GM18519 (cell line): Measurements from ENCODE around the gene ESR1.
"Not testable (repeated sequence)": the region's sequence is repeated elsewhere in the genome, so short reads cannot be mapped to it uniquely, and the experiment has no call there.

ENCODE experiments used
- ATAC-seq: cut with Tn5 transposase; IDR thresholded peaks from one replicate; pipeline ENCODE4 v1.9.1; 2021; ENCODE audit warnings: mild to moderate bottlenecking, moderate library complexity; ENCODE audit not compliant: unreplicated experiment, low FRiP score

The ESR1 gene

GRCh38 chr6:151962246-151962846, 154.9 kb downstream of the ESR1 start:
- ATAC-seq = no peak

GRCh38 chr6:151963001-151963400, 155.5 kb downstream of the ESR1 start:
- ATAC-seq = no peak

- ATAC-seq = not testable (repeated sequence)
These were observed 156.9 kb downstream of the ESR1 start for GRCh38 chr6:151964412-151964811.

- no peak for ATAC-seq
These were observed 166.7 kb downstream of the ESR1 start for GRCh38 chr6:151974061-151974617.

GRCh38 chr6:151975795-151976194, 168.3 kb downstream of the ESR1 start:
- ATAC-seq = no peak

- ATAC-seq = not testable (repeated sequence)
These were observed 180.7 kb downstream of the ESR1 start for GRCh38 chr6:151988199-151988598.

- ATAC-seq = no peak
These were observed 184.6 kb downstream of the ESR1 start for GRCh38 chr6:151992091-151992490.

- ATAC-seq = no peak
These were observed 185.9 kb downstream of the ESR1 start for GRCh38 chr6:151993364-151993763.

- ATAC-seq = no peak
These were observed 191.3 kb downstream of the ESR1 start for GRCh38 chr6:151998784-151999183.

- ATAC-seq = no peak
These were observed 191.7 kb downstream of the ESR1 start for GRCh38 chr6:151999194-151999593.

GRCh38 chr6:152001408-152001807, 193.9 kb downstream of the ESR1 start:
- no peak for ATAC-seq

- ATAC-seq = no peak
These were observed 194.8 kb downstream of the ESR1 start for GRCh38 chr6:152002306-152002705.

- ATAC-seq = no peak
These were observed 196.6 kb downstream of the ESR1 start for GRCh38 chr6:152004036-152004566.

GRCh38 chr6:152004896-152005295, 197.4 kb downstream of the ESR1 start:
- ATAC-seq = no peak

- no peak for ATAC-seq
These were observed 201.3 kb downstream of the ESR1 start for GRCh38 chr6:152008779-152009178.

- no peak for ATAC-seq
These were observed 204.7 kb downstream of the ESR1 start for GRCh38 chr6:152012227-152012626.

- ATAC-seq = no peak
These were observed 211.4 kb downstream of the ESR1 start for GRCh38 chr6:152018876-152019275.

- no peak for ATAC-seq
These were observed 214.8 kb downstream of the ESR1 start for GRCh38 chr6:152022303-152022702.

- ATAC-seq = no peak
These were observed 216.1 kb downstream of the ESR1 start for GRCh38 chr6:152023613-152024012.

GRCh38 chr6:152026291-152026690, 218.8 kb downstream of the ESR1 start:
- peak; percentile 79 for ATAC-seq

- not testable (repeated sequence) for ATAC-seq
These were observed 219.3 kb downstream of the ESR1 start for GRCh38 chr6:152026744-152027143.

- ATAC-seq = not testable (repeated sequence)
These were observed 226.3 kb downstream of the ESR1 start for GRCh38 chr6:152033765-152034164.
